HG02623 (cell line): ENCODE measurements around the gene TLR5.
"Not testable (repeated sequence)": the region's sequence is repeated elsewhere in the genome, so short reads cannot be mapped to it uniquely, and the experiment has no call there.

Experiments
- ATAC-seq: cut with Tn5 transposase; IDR thresholded peaks from one replicate; pipeline ENCODE4 v1.9.1; 2021; ENCODE audit warnings: moderate library complexity; ENCODE audit not compliant: unreplicated experiment

The TLR5 gene

DNA sequence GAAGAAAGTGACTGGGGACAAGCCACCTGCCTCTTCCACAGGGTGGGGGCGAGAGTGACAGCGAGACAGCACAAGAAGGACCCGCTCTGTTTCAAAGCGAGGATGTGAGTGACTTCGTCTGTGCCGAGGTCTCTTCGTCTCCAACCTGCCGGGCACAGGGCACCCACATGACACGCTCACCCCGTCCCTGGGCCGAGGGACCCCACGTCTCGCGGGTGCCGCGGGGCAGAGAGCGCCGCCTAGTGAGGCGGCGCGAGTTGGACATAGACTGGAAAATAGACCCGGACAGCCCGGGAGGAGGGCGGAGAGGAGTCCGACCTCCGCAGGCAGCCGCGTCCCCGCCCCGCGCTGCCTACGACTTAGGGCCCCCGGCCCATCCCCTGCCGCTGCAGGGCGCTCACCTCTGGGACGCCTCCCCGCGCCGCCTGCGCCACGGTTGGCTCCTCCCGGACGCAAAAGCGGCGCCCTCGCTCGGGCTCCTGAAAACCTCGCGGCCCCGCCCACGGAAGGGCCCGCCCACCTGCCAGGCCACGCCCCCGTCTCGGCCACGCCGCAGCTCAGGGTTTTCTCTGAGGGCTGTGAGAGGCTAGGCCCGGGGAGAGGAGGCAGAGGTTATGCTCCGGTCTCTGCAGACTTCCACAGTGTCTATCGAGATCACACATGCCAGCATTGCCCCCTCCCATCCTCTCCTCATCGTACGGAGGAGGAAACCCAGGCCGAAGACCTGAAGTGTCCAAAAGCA is at the start of gene TLR5:
TSS of gene TLR5 (minus strand) at position 454 of the 742 bp plus-strand sequence. CDS start 30,217 bp downstream, outside the sequence.
- peak; percentile 85 for ATAC-seq

DNA sequence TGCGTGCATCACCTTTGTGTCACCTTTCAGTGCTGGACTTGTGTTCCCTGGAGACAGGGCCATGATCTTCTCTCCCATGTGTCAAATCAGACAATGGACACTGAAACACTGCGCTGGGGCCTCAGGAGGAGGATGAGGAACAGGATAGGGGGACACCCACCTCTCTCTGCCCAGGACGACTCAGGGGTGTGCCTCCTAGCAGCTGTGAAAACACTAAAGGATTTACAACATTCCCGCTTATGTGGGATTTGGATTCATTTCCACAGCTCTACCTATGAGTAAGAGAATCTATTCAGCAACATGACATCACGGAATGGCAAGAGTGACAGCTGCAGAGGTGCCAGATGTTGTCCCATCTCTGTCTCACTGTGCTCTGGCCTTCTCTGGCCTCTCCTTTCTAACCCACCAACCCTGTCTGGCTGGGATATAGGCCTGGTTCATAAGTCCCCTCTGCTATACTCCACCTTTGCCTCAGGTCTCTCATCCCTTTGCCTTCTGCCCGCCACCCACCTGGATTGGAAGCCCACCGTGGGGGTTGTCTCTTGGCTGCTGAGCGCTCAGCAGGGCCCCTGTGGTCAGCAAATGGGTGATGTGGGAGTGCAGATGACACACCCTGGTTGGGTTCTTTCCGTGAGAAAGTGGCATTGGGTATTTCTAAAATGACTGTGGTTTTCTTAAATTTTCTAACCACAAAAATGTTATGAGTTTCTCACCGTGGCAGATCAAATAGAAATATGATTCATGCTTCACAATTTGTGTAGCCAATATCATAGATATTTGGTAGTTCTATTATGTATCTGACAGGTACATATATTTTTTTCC is 47.1 kb upstream of the TLR5 start:
- no peak for ATAC-seq

- no peak for ATAC-seq
Measured at GRCh38 chr1:223189525-223189902, 46.5 kb upstream of the TLR5 start.

- ATAC-seq = no peak
Measured at GRCh38 chr1:223188618-223189356, 45.7 kb upstream of the TLR5 start.

GRCh38 chr1:223186800-223187199 is 43.8 kb upstream of the TLR5 start:
- ATAC-seq = no peak

DNA sequence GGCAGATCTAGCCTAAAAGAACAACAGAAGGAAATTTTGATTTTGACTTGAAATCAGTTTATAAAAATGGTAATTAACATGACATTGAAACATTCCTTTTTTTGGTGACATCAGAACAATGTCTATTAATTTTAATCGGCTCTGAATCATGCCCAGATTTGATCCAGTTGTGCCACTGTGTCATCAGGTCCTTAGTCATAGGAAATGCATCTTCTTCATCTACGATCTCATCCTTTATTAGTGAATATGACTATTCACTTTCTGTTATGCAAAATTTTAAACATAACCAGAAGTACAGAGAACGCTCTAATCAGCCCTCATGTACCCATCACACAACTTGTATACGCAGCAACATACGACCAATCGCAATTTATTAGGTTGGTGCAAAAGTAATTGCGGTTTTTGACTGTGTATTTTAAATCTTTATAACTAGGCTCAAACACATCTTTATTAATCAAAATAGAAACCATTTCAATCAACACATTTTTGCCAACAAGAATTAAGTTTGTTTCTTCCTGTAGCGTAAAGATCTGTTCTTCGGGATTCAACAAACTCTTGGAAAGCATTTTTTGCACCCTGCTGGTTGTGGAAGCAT is 40.3 kb upstream of the TLR5 start:
- no peak for ATAC-seq

- ATAC-seq = no peak
Measured at GRCh38 chr1:223180731-223181321, 37.8 kb upstream of the TLR5 start.

- no peak for ATAC-seq
Measured at GRCh38 chr1:223179786-223180185, 36.7 kb upstream of the TLR5 start.

DNA sequence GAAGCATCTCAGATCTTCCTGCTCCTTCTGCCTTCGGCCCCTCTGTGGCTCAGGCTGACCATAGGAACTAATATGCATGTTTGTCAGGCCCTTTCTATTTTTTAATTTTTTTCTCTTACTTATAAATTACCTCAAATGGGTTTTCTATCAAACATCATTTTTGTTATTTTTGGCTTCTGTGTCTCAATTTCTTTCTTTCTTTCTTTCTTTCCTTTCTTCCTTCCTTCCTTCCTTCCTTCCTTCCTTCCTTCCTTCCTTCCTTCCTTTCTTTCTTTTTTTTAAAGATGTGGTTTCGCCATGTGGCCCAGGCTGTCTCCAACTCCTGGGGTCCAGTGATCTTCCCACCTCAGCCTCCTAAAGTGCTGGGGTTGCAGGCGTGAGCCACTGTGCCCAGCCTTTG is 36.2 kb upstream of the TLR5 start:
- ATAC-seq = no peak

GRCh38 chr1:223177681-223178080 is 34.6 kb upstream of the TLR5 start:
- ATAC-seq = no peak

- ATAC-seq = no peak
Measured at GRCh38 chr1:223176437-223176836, 33.4 kb upstream of the TLR5 start.

DNA sequence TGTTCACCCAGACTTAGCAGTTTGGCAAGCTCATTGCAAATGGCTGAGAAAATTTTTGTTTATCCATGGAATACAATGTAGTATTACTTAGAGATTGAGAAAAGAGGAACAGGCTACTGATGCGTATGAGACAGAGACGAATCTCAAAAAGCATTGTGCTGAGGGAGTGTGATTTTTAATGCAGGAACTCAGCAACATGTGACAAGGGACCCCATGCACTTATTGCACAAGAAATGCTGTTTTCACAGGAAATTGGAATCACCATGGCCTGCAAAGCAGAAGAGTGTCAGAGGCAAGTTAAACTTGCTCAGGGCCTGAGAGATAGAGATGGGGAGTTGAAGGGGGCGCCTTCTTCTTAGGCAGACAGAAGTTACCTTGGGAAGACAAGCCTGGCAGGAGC is 32.6 kb upstream of the TLR5 start:
- no peak for ATAC-seq

GRCh38 chr1:223175032-223175431 is 32.0 kb upstream of the TLR5 start:
- no peak for ATAC-seq

GRCh38 chr1:223169458-223169857 is 26.4 kb upstream of the TLR5 start:
- not testable (repeated sequence) for ATAC-seq

- no peak for ATAC-seq
Measured at GRCh38 chr1:223161321-223161720, 18.3 kb upstream of the TLR5 start.

- ATAC-seq = no peak
Measured at GRCh38 chr1:223156343-223156742, 13.3 kb upstream of the TLR5 start.

- no peak for ATAC-seq
Measured at GRCh38 chr1:223155153-223155552, 12.1 kb upstream of the TLR5 start.

DNA sequence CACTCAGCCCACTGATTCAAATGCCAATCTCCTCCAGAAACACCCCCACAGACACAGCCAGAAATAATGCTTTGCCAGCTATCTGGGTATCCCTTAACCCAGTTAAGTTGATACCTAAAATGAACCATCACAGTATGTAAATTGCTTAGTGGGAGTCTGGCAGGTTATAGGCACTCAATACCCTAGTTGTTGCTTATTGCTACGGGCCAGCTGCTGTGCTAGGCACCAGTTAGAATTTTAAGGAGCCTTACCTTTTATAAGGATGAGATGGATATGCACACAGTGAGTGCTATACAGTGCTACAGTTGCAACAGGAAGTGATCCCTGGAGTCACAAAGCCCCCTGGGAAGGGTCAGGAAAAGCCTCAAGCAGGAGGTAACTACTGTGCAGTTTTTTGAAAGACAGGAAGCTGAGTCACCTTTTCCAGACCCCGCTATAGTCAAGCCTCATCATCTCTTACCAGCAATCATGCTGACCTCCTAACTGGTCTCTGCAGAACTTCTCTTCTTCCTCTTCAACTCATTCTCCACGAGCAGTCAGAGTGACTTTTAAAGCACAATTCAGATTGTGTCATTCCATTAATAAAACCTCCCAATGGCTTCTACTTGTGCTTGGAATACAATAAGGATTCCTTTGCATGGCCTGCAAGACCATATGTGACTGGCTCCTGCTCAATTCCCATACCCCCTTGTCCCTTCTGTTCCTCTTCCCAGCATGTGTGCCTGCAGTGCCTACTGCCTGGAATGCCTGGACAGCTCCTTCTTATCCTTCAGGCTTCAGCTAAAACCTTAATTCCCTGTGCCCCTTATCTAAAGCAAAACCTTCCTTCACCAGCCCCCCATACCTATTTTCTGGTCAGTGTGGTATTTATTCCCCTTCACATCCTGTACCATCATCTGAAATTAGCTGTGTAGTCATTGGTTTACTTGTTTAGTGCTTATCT is 10.4 kb upstream of the TLR5 start:
- ATAC-seq = no peak

- ATAC-seq = no peak
Measured at GRCh38 chr1:223152399-223152798, 9.4 kb upstream of the TLR5 start.

DNA sequence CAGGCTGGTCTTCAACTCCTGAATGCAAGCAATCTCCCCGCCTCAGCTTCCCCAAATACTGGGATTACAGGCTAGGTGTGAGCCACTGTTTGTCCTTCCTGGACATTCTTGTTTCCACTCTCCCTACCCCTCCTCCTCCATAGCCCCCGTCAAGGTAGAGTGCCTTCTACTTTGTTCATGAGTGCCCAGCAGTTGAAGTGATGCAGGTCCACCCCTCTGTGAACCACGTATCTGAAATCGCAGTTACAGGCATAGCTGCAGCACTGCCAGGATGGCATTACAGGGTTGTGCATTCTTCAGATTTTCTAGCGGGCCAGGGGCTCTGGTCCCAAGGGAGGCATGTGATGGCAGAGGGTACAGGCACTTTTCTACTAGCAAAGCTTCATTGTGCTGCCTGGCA is 7.4 kb upstream of the TLR5 start:
- ATAC-seq = no peak
